GM12878 (cell line): ENCODE measurements around the gene SLC13A2.

Experiments
- ASH2L ChIP-seq: fragments of 300-600, 200-600 bp; sonication (generic); IDR thresholded peaks from 2 replicates; pipeline ENCODE4 v1.6.1; 2017; ENCODE audit warnings: low read depth, mild to moderate bottlenecking, borderline replicate concordance
- EZH2 ChIP-seq: IDR thresholded peaks from 2 replicates; pipeline ENCODE4 v1.6.1; 2012; ENCODE audit warnings: low read depth, mild to moderate bottlenecking, control low read depth, inconsistent platforms, low read length, borderline replicate concordance; ENCODE audit not compliant: control insufficient read depth
- HDGF ChIP-seq: fragments of 450-650 bp; IDR thresholded peaks from 2 replicates; pipeline ENCODE4 v1.6.1; 2016; ENCODE audit warnings: antibody characterized with exemption
- RCOR1 ChIP-seq: conservative IDR thresholded peaks from 2 replicates; pipeline ENCODE4 v1.6.1; 2012; ENCODE audit warnings: low read depth, low read length, improper control_type of control experiment
- REST ChIP-seq: IDR thresholded peaks from 2 replicates; pipeline ENCODE4 v1.6.1; 2012; ENCODE audit warnings: mild to moderate bottlenecking, low read depth, low read length
- USF1 ChIP-seq: IDR thresholded peaks from 2 replicates; pipeline ENCODE4 v1.6.1; 2011; ENCODE audit warnings: borderline replicate concordance, low read depth, mild to moderate bottlenecking, moderate library complexity, mixed read lengths, low read length; ENCODE audit not compliant: insufficient read depth; ENCODE audit errors: extremely low read length

- no peak for TF ChIP-seq ASH2L
- TF ChIP-seq USF1, result no peak
- TF ChIP-seq REST, result no peak
- no peak for TF ChIP-seq HDGF
- no peak for TF ChIP-seq EZH2
- TF ChIP-seq RCOR1, result no peak
These were observed 18.4 kb downstream of the SLC13A2 start for GRCh38 chr17:28491860-28492259.
